ENCODE measurements around the gene FAM204A.

The FAM204A gene

GRCh38 chr10:118276727-118277126 lies 65.4 kb downstream of the FAM204A start:
- DNase-seq, result no peak

DNA sequence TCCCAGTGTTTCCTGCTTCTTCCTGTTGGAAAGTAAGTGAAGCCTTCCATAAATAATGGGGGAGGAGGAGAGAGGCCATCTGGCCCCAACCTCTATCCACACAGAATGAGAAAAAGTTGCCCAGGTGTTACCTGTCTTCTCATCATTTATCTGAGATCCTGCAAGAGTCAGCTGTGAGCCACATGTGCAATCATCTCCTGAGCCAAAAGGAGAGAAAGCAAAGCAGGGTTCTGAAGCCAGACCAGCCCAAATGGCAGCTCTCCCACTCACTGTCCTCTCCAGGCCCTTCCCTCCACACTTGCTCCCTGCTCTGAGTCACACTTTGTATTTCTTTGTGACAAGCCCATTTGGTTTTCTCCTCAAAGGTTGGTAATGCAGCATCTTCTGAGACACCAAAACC lies 65.9 kb downstream of the FAM204A start:
- no peak for DNase-seq

DNA sequence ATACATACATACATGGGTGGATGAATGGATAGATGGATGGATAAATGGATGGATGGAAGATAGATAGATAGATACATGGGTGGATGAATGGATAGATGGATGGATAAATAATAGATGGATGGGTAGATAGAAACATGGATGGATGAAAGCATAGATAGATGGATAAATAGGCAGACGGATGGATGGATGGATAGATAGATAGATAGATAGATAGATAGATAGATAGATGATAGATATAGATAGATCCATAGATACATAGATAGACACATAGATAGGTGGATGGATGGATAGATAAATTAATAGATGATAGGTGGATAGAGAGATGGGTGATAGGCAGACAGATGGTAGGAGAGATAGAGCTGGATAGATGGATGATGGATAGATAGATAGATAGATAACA lies 68.5 kb downstream of the FAM204A start:
- DNase-seq, result no peak

DNA sequence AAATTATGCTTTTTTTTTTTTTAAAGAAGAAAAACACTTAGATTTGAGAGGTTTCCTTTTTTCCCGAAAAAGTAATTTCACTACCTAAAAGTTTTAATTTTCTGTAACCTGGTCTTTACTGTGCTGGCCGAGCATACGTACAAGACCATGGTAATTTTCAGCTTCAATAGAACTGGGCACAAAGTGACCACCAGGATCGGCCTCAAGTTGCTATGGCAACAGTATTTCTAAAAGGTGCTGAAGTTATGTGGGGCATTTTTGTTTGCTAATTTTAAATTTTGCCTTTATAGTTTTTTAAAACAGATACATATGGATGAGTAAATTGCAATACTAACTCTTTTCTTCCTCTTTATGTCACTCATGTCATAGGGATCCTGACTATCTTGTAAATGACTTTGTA lies 69.4 kb downstream of the FAM204A start:
- no peak for DNase-seq

DNA sequence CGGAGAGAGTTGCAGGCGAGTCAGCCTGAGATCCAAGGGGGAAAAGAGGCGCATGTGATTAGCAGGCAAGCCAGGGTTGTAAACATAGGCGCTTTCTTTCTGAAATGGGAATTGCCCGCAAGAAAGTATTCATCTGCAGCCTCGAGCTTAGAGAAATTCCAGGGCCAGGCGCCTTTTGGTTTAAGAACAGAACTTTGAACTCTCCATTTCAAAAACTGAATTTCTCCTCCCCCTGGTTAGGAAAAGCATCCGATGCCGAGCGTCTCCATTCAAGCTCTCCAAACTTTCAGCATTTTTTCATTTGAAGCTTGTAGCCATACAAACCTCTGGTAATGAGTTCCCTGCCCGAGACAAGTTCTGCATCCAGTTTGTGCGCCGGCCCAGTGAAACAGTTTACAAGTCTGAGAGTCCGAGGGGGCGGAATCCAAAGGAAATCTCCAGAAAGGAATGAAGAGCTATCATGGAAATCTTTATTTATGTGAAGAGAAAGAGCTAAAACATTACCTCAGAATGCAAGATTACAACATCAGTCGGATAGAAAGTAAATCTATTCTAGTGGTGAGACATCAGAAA lies 69.9 kb downstream of the FAM204A start:
- no peak for DNase-seq

- DNase-seq, result no peak
Observed at GRCh38 chr10:118271671-118272070, 70.5 kb downstream of the FAM204A start.

GRCh38 chr10:118266098-118266748 lies 75.9 kb downstream of the FAM204A start:
- DNase-seq, result no peak

GRCh38 chr10:118264838-118265470 lies 77.2 kb downstream of the FAM204A start:
- no peak for DNase-seq

DNA sequence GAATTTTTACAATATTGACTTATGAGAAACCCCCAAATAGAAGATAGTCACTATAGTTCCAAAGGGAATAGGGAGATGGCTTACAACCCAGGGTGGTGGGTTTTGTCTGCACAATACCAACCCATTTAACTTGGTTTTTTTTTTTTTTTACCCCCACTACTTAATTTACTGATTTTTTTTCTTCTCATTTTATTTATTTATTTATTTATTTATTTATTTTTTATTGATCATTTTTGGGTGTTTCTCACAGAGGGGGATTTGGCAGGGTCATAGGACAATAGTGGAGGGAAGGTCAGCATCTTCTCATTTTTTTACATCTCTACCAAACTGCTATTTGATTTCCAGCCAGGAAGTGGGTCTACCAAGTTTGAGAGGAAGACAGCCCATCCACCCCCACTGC lies 77.9 kb downstream of the FAM204A start:
- no peak for DNase-seq

DNA sequence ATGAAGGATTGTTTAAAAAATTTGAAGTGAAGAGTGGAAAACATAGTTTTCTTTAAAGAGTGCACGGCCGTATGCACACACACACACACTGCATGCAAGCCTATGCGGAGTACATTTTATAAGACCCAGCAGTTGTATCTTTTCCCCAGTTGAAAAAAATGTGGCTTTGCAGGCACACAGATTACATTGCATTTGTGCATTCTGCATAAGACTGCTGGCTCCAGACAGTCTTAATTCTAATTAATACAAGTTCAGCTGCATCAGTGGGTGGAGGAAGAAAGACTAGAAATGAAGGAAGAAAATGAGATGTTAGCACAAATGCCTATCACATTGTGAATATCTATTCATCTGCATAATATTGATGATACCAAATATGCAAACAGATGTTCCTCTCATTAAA lies 79.6 kb downstream of the FAM204A start:
- no peak for DNase-seq

DNA sequence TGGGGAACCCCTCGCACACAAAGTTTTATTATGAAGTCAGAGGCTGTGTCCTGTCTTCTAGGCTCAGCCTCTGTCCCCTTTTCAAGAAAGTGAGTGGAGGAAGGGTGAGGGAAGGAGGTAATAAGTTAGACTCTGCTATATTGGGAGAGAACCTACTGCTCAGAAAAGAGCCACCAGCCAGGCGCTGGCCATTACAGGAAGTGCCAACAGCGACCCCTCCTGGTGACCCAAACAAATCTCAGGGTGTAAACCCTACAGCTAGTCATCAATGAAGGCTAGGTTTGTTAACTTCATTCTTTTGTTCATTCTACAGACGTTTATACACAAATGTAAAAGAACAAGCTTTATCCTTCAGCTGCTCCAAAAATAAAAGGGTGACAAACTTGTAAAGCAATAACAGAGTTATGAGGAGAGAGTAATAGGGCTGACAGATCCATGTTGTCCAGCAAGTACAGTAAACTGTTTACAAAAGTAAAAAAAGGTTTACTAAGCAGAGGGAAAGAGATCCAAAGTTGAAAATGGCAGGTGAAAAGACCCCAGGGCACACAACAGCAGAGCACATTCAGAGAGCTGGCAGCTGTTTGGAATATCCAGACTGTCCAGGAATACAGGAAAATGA lies 82.7 kb downstream of the FAM204A start:
- no peak for DNase-seq

DNA sequence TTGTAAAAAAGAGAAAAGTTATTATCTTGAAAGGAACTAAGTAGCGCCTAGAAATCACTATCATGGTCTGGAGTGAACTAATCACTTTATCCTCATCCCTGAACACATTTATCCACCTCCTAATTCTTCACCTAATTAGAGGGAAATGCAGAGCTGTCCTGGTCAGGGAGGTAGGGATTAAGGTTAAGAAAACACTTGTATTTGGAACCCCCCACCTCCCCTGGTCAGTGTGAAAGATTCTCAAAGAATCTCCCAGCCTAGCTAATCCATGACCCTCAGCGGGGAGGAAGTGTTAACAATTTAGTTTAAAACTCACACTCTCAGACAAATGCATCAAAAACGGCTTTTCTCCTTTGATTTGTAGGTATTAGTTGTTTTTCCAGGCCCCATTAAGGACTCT lies 83.8 kb downstream of the FAM204A start:
- DNase-seq, result no peak

GRCh38 chr10:118256825-118257570 lies 85.1 kb downstream of the FAM204A start:
- no peak for DNase-seq

DNA sequence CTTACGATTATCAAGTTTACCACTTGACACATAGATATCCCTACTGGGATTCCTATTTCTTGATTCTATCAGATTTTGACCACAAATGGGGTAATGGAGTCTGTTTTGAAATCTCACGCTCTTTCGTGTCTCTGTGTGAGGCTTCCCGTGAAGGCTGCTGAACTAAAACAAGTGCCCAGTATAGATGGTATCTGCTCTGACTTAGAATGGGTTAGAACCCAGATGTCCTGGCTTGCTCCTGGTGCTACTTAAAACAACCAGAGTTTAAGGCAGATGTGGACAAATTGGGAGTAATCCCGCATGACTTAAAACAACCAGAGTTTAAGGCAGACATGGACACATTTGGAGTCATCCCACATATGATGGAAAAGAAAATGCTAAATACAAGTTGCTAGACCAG lies 85.9 kb downstream of the FAM204A start:
- DNase-seq, result no peak

DNA sequence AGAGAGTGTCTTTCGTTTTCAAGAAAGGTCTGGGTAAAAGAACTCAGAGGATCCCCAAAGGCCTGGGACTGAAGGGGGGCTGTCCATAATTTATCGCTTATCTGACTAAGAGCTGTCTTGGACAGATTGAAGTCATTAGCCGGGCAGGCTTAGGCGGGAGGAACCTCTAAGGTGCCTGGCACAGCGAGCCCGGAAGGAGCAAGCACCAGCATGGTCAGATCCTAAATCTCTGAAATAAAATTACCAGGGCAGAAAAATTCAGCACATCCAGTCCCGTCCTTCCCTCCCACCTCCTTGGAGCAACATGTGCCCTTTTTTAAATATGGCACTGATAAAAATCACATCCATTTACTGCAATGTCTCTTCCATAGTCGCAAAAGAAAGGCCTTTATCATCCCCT lies 86.8 kb downstream of the FAM204A start:
- no peak for DNase-seq

DNA sequence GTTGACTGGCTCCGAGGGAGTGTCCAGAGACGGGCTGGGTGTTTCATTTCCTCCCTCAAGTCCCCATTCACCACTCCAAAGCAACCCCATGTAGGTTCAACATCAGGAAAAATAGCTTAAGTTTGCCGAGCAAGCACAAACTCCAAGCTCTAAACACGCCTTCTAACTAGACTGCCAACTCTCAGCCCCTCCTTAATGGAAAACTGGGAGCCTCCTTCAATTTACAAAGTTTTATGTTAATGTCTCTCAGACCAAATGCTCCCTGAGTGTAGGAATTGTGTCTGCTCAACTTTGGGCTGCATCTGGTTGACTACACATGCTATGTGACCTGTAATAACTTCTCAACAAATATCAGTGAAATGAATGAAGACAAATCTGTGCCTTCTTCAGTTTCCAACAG lies 87.5 kb downstream of the FAM204A start:
- DNase-seq, result no peak

- DNase-seq, result no peak
Observed at GRCh38 chr10:118253397-118253796, 88.7 kb downstream of the FAM204A start.

- no peak for DNase-seq
Observed at GRCh38 chr10:118251791-118252190, 90.3 kb downstream of the FAM204A start.

DNA sequence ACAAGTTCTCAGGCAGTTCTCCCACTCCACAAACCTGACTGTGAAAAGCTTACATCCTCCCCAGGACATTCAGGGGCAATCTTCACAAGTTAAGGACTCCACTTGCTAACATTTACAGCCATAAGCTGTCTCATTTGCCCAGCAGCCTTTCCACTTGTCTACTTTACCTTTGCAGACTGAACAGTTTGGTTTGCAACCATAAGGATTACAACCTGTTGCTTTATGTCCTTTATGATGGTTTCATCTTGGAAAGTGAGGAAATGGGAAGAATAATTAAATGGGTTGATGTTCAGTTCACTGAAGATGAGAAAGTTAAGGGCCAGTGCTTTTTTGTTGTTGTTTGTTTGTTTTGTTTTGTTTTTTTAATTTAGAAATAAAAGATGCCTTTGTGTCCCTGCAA lies 92.4 kb downstream of the FAM204A start:
- no peak for DNase-seq
